Stimulated activated CD8-positive, alpha-beta memory T cell treated with anti-CD3 and anti-CD28 coated beads, Interleukin-7, amount 100 ng/mL, for 48 hours (primary cell): ENCODE results near the gene MIPOL1.

Source experiments
- DNase-seq, 2 donors: peaks; one replicate each; pipeline ENCODE4 v3.0.0-alpha.2; 2020; ENCODE audit warnings: low read depth in 1 of 2; ENCODE audit errors: extremely low read depth in 1 of 2

Gene MIPOL1

GRCh38 chr14:37583358-37584210, 385.8 kb downstream of the MIPOL1 start:
- no peak for DNase-seq

- no peak for DNase-seq
Measured at GRCh38 chr14:37584211-37585100, 386.7 kb downstream of the MIPOL1 start.

- no peak for DNase-seq
Measured at GRCh38 chr14:37585101-37585511, 387.4 kb downstream of the MIPOL1 start.

GRCh38 chr14:37585971-37586796, 388.4 kb downstream of the MIPOL1 start:
- no peak for DNase-seq

- DNase-seq, result no peak
Measured at GRCh38 chr14:37586797-37587130, 389.0 kb downstream of the MIPOL1 start.

- no peak for DNase-seq
Measured at GRCh38 chr14:37587131-37587803, 389.5 kb downstream of the MIPOL1 start.

- DNase-seq, result no peak
Measured at GRCh38 chr14:37587881-37588666, 390.3 kb downstream of the MIPOL1 start.

- no peak for DNase-seq
Measured at GRCh38 chr14:37588667-37588955, 390.9 kb downstream of the MIPOL1 start.

GRCh38 chr14:37588956-37589714, 391.4 kb downstream of the MIPOL1 start:
- DNase-seq, result no peak

GRCh38 chr14:37589715-37590427, 392.1 kb downstream of the MIPOL1 start:
- DNase-seq, result no peak

- DNase-seq, result no peak
Measured at GRCh38 chr14:37590428-37591139, 392.8 kb downstream of the MIPOL1 start.

- DNase-seq, result no peak
Measured at GRCh38 chr14:37591311-37591940, 393.7 kb downstream of the MIPOL1 start.

GRCh38 chr14:37591941-37592481, 394.3 kb downstream of the MIPOL1 start:
- DNase-seq, result no peak

- no peak for DNase-seq
Measured at GRCh38 chr14:37592482-37593408, 395.0 kb downstream of the MIPOL1 start.

GRCh38 chr14:37593511-37594237, 395.9 kb downstream of the MIPOL1 start:
- DNase-seq, result no peak
